Activated T-cell treated with anti-CD3 and anti-CD28 coated beads, Interleukin-2, amount 50 U/mL, for 4 hours (primary cell): ENCODE data around the gene RALGPS1. TPM values are rescaled to one million over a fixed set of nuclear protein-coding genes. Genes with fewer than 3 reads are reported as not detected.

ENCODE experiments used
- ATAC-seq, 2 donors: fragments of 200-7000 bp; cut with Tn5 transposase; one replicate each; pipeline ENCODE4 v1.10.0; 2021
- DNase-seq: peaks from one replicate; pipeline ENCODE4 v3.0.0-alpha.2; 2020
- H3K27me3 Mint-ChIP-seq: one replicate; pipeline ENCODE4 v1.8.0; 2021; ENCODE audit warnings: low read depth, mixed read lengths
- H3K36me3 Mint-ChIP-seq: one replicate; pipeline ENCODE4 v1.8.0; 2022; ENCODE audit warnings: mixed read lengths; ENCODE audit not compliant: insufficient read depth
- H3K4me1 Mint-ChIP-seq: one replicate; pipeline ENCODE4 v1.8.0; 2021; ENCODE audit warnings: low read depth, mixed read lengths
- H3K4me3 Mint-ChIP-seq: one replicate; pipeline ENCODE4 v1.8.0; 2021; ENCODE audit warnings: mild to moderate bottlenecking, moderate library complexity, mixed read lengths
- H3K9me3 Mint-ChIP-seq: one replicate; pipeline ENCODE4 v1.8.0; 2021; ENCODE audit warnings: mixed read lengths
- total RNA-seq, 3 donors: library from RNA; stranded (reverse); gene quantifications; one replicate each; pipeline ENCODE4 v1.2.1, GENCODE V29; 2021

The RALGPS1 gene
- total RNA-seq, 3 donors from 2014 or later: 0.51 to 1.2 (median 1.1) TPM

- H3K4me1 Mint-ChIP-seq: no peaks in the 10 kb centered on the region
- H3K27me3 Mint-ChIP-seq: no peaks in the 10 kb centered on the region
Observed at GRCh38 chr9:127173063-127173462, 258.5 kb downstream of the RALGPS1 start.

GRCh38 chr9:127174386-127175318 lies 260.1 kb downstream of the RALGPS1 start:
- Mint-ChIP-seq H3K4me3 (no peak overlapping the region), H3K4me1 (no peaks in the 10 kb centered on the region), H3K36me3 (peaks cover 2% of the 10 kb centered on the region), H3K9me3 (no peaks in the 10 kb centered on the region), H3K27me3 (no peaks in the 10 kb centered on the region)
- no peak for ATAC-seq
- DNase-seq: no peak

More at GRCh38 chr9:127173063-127173462, 258.5 kb downstream of the RALGPS1 start:
- DNase-seq: no peak
- Mint-ChIP-seq H3K36me3 (peaks cover 9% of the 10 kb centered on the region), H3K9me3 (no peaks in the 10 kb centered on the region), H3K4me3 (no peak overlapping the region)
- no peak for ATAC-seq

GRCh38 chr9:127175319-127175715 lies 260.7 kb downstream of the RALGPS1 start:
- peaks cover 2% of the 10 kb centered on the region for H3K36me3 Mint-ChIP-seq
- H3K27me3 Mint-ChIP-seq: no peaks in the 10 kb centered on the region
- ATAC-seq (no peak), DNase-seq (no peak)
- no peaks in the 10 kb centered on the region for H3K9me3 Mint-ChIP-seq
- no peak overlapping the region for H3K4me3 Mint-ChIP-seq
- no peaks in the 10 kb centered on the region for H3K4me1 Mint-ChIP-seq

- no peaks in the 10 kb centered on the region for H3K27me3 Mint-ChIP-seq
- DNase-seq (no peak), ATAC-seq (no peak)
- no peaks in the 10 kb centered on the region for H3K4me1 Mint-ChIP-seq
- H3K36me3 Mint-ChIP-seq: peaks cover 2% of the 10 kb centered on the region
- no peak overlapping the region for H3K4me3 Mint-ChIP-seq
- no peaks in the 10 kb centered on the region for H3K9me3 Mint-ChIP-seq
Observed at GRCh38 chr9:127175764-127176163, 261.2 kb downstream of the RALGPS1 start.

- H3K9me3 Mint-ChIP-seq: no peaks in the 10 kb centered on the region
- no peak for ATAC-seq
- H3K4me3 Mint-ChIP-seq: no peak overlapping the region
- H3K36me3 Mint-ChIP-seq: peaks cover 2% of the 10 kb centered on the region
- no peaks in the 10 kb centered on the region for H3K27me3 Mint-ChIP-seq
- DNase-seq: no peak
- H3K4me1 Mint-ChIP-seq: no peaks in the 10 kb centered on the region
Observed at GRCh38 chr9:127176631-127177030, 262.0 kb downstream of the RALGPS1 start.

- Mint-ChIP-seq H3K9me3 (no peaks in the 10 kb centered on the region), H3K27me3 (no peaks in the 10 kb centered on the region), H3K36me3 (peaks cover 2% of the 10 kb centered on the region), H3K4me3 (no peak overlapping the region), H3K4me1 (no peaks in the 10 kb centered on the region)
- DNase-seq (no peak), ATAC-seq (no peak)
Observed at GRCh38 chr9:127177231-127177630, 262.6 kb downstream of the RALGPS1 start.

- Mint-ChIP-seq H3K27me3 (no peaks in the 10 kb centered on the region), H3K4me1 (no peaks in the 10 kb centered on the region), H3K9me3 (no peaks in the 10 kb centered on the region), H3K36me3 (peaks cover 2% of the 10 kb centered on the region), H3K4me3 (no peak overlapping the region)
- DNase-seq (no peak), ATAC-seq (no peak)
Observed at GRCh38 chr9:127177665-127178265, 263.2 kb downstream of the RALGPS1 start.

- H3K4me3 Mint-ChIP-seq: no peak overlapping the region
- no peak for ATAC-seq
Observed at GRCh38 chr9:127178686-127179632, 264.4 kb downstream of the RALGPS1 start.

GRCh38 chr9:127179633-127180441 lies 265.3 kb downstream of the RALGPS1 start:
- ATAC-seq (no peak), DNase-seq (no peak)
- Mint-ChIP-seq H3K4me1 (no peaks in the 10 kb centered on the region), H3K27me3 (no peaks in the 10 kb centered on the region), H3K36me3 (peaks cover 2% of the 10 kb centered on the region), H3K9me3 (no peaks in the 10 kb centered on the region), H3K4me3 (no peak overlapping the region)

More at GRCh38 chr9:127178686-127179632, 264.4 kb downstream of the RALGPS1 start:
- DNase-seq: no peak
- no peaks in the 10 kb centered on the region for H3K9me3 Mint-ChIP-seq
- H3K36me3 Mint-ChIP-seq: peaks cover 2% of the 10 kb centered on the region
- no peaks in the 10 kb centered on the region for H3K27me3 Mint-ChIP-seq
- no peaks in the 10 kb centered on the region for H3K4me1 Mint-ChIP-seq

GRCh38 chr9:127180457-127181314 lies 266.1 kb downstream of the RALGPS1 start:
- ATAC-seq: no peak
- no peaks in the 10 kb centered on the region for H3K27me3 Mint-ChIP-seq

GRCh38 chr9:127181315-127181580 lies 266.7 kb downstream of the RALGPS1 start:
- Mint-ChIP-seq H3K4me1 (no peaks in the 10 kb centered on the region), H3K4me3 (no peak overlapping the region), H3K27me3 (no peaks in the 10 kb centered on the region), H3K36me3 (peaks cover 2% of the 10 kb centered on the region), H3K9me3 (no peaks in the 10 kb centered on the region)
- DNase-seq (no peak), ATAC-seq (no peak)

More at GRCh38 chr9:127180457-127181314, 266.1 kb downstream of the RALGPS1 start:
- Mint-ChIP-seq H3K36me3 (peaks cover 4% of the 10 kb centered on the region), H3K4me3 (no peak overlapping the region), H3K9me3 (no peaks in the 10 kb centered on the region), H3K4me1 (no peaks in the 10 kb centered on the region)
- no peak for DNase-seq

- Mint-ChIP-seq H3K9me3 (no peaks in the 10 kb centered on the region), H3K36me3 (peaks cover 2% of the 10 kb centered on the region), H3K4me1 (no peaks in the 10 kb centered on the region), H3K27me3 (no peaks in the 10 kb centered on the region), H3K4me3 (no peak overlapping the region)
- DNase-seq (no peak), ATAC-seq (no peak)
Observed at GRCh38 chr9:127181595-127182190, 267.1 kb downstream of the RALGPS1 start.
